ENCODE results near the gene GLDC.

- TF ChIP-seq CTCF (IDR thresholded peaks at IDR 0.05) = no peak
- no peak for TF ChIP-seq POLR2A (IDR thresholded peaks at IDR 0.05)
These were observed 53.3 kb downstream of the GLDC start for GRCh38 chr9:6592231-6592630.

Measured in lower leg skin (tissue), 3 donors.